Activated CD8-positive, alpha-beta T cell treated with anti-CD3 and anti-CD28 coated beads, Interleukin-2, amount 10 ng/mL, durations not matched to agents 7 days and 5 days (primary cell): Measurements from ENCODE around the gene PDS5B. TPM values are rescaled to one million over a fixed set of nuclear protein-coding genes. Genes with fewer than 3 reads are reported as not detected.

ENCODE experiments used
- ATAC-seq: fragments of 150-1000 bp; cut with Tn5 transposase; one replicate; pipeline ENCODE4 v1.10.0; 2021; ENCODE audit warnings: moderate library complexity
- CTCF ChIA-PET: fragments of 350-600 bp; sonication (Branson Sonifier 250); formaldehyde crosslinking; loops from one replicate; lab custom pipeline; 2021; ENCODE audit warnings: antibody characterized with exemption; lab: Charles Lee
- POLR2A ChIA-PET: fragments of 350-600 bp; sonication (Branson Sonifier 250); formaldehyde crosslinking; loops from one replicate; lab custom pipeline; 2021; ENCODE audit warnings: antibody characterized with exemption; lab: Charles Lee
- DNase-seq: peaks from one replicate; pipeline ENCODE4 v3.0.0-alpha.2; 2020
- H3K27ac Mint-ChIP-seq: one replicate; pipeline ENCODE4 v1.8.0; 2021; ENCODE audit warnings: mild to moderate bottlenecking, mixed read lengths
- H3K27me3 Mint-ChIP-seq: one replicate; pipeline ENCODE4 v1.8.0; 2021; ENCODE audit warnings: low read depth, mixed read lengths
- H3K36me3 Mint-ChIP-seq: one replicate; pipeline ENCODE4 v1.8.0; 2021; ENCODE audit warnings: low read depth, mixed read lengths
- H3K4me1 Mint-ChIP-seq: one replicate; pipeline ENCODE4 v1.8.0; 2021; ENCODE audit warnings: low read depth, mixed read lengths
- H3K4me3 Mint-ChIP-seq: one replicate; pipeline ENCODE4 v1.8.0; 2021; ENCODE audit warnings: mild to moderate bottlenecking, mixed read lengths
- H3K9me3 Mint-ChIP-seq: one replicate; pipeline ENCODE4 v1.8.0; 2022; ENCODE audit warnings: mixed read lengths; ENCODE audit not compliant: insufficient read depth
- total RNA-seq, 2 experiments: library from RNA; stranded (reverse); gene quantifications; one replicate each; pipeline ENCODE4 v1.2.3, GENCODE V29; 2021

Gene PDS5B
- total RNA-seq, 2 experiments from 2014 or later: 62.5 to 72.3 TPM

DNA sequence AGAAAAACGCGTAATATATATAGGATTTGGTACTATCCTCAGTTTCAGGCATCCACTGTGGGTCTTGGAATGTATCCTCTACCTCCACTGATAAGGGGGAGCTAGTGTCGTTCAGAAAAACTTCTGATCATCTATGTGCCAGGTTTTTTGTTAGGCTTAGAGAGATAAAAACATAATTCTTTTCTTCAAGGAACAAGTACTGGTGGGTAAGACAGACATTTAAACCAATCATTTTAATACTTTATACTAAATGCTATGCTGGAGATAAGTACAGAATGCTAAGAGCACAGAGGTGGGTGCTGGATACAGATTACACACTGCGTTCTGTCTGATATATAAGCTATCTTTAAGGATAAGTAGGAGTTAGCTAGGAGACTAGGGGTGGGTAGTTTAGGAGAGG, 166.1 kb downstream of the PDS5B start:
- no peak for ATAC-seq
- DNase-seq: no peak
- Mint-ChIP-seq H3K4me3 (no peak overlapping the region), H3K4me1 (no peaks in the 10 kb centered on the region), H3K27ac (no peak overlapping the region), H3K36me3 (peaks cover 50% of the 10 kb centered on the region), H3K9me3 (peaks cover 1% of the 10 kb centered on the region), H3K27me3 (no peaks in the 10 kb centered on the region)
- ChIA-PET CTCF (no interaction called here), POLR2A (no interaction called here)

DNA sequence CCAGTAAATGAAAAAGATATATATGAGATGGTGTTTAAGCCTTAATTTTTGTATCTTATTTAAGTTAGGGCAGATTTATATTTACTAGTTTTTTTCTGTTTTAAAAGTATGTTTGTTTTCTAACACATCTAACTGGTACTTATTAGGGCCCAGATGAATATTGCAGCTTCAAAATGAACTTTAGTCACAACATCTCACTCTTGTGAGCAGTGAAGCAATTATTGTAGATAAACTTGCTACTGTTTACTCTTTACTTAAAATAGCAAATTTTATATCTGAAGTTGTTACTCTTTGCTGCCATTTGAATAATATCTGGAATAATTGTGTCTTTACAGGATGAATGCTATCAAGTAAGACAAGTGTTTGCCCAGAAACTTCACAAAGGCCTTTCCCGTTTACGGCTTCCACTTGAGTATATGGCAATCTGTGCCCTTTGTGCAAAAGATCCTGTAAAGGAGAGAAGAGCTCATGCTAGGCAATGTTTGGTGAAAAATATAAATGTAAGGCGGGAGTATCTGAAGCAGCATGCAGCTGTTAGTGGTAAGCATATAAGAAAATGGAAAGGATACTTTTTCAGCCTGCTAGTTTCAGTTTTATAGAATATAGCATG, 166.8 kb downstream of the PDS5B start:
- POLR2A ChIA-PET: no interaction called here
- H3K36me3 Mint-ChIP-seq: peaks cover 52% of the 10 kb centered on the region
- ATAC-seq: no peak

DNA sequence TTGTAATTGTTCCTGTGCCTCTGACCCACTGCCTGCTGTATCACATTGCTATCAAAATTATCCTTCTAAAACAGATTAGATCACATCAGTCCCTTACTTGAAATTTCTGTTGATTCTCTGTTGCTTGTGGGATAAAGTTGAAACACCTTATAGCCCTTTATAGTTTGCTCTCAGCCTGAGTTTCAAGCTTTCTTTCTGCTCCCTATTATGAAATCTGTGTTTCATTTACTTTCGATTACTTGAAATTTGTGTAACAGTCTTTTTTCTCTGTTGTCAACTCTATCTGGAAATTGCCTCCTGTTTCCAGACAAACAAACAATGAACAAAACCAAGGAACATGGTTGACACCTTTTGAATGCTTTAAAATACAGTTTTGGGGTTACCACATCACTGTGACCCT, 167.9 kb downstream of the PDS5B start:
- DNase-seq (no peak), ATAC-seq (no peak)
- no peak overlapping the region for H3K4me3 Mint-ChIP-seq
- CTCF ChIA-PET: no interaction called here
- no peak overlapping the region for H3K27ac Mint-ChIP-seq
- peaks cover 53% of the 10 kb centered on the region for H3K36me3 Mint-ChIP-seq
- H3K4me1 Mint-ChIP-seq: no peaks in the 10 kb centered on the region
- no peaks in the 10 kb centered on the region for H3K27me3 Mint-ChIP-seq
- peaks cover 5% of the 10 kb centered on the region for H3K9me3 Mint-ChIP-seq
- POLR2A ChIA-PET: no interaction called here

More for the DNA sequence above, 166.8 kb downstream of the PDS5B start:
- CTCF ChIA-PET: no interaction called here
- Mint-ChIP-seq H3K9me3 (peaks cover 5% of the 10 kb centered on the region), H3K27ac (no peak overlapping the region), H3K4me3 (no peak overlapping the region), H3K27me3 (no peaks in the 10 kb centered on the region), H3K4me1 (no peaks in the 10 kb centered on the region)
- DNase-seq: no peak

DNA sequence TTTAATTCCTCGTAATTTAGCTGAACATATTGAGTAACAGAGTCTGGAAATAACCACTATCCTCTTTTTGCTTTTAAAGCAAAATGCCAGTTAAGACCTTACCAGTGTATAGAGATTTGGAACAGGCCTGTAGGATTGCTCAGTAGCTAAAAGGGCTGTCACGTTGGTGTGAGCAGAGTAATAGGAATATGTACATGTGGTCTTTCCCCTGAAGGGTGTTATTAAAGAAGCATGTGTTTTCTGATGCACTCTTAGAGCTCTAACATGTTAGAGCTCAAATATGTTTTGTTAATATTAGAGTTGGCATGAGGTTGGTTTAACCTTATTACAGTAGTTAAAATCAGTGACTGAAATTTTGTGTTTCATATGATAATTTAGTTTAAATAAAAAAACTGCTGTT, 172.9 kb downstream of the PDS5B start:
- Mint-ChIP-seq H3K36me3 (peaks cover 72% of the 10 kb centered on the region), H3K27me3 (no peaks in the 10 kb centered on the region), H3K4me3 (no peak overlapping the region), H3K27ac (no peak overlapping the region), H3K9me3 (peaks cover 11% of the 10 kb centered on the region), H3K4me1 (no peaks in the 10 kb centered on the region)
- ChIA-PET CTCF (no interaction called here), POLR2A (no interaction called here)
- no peak for DNase-seq
- no peak for ATAC-seq

DNA sequence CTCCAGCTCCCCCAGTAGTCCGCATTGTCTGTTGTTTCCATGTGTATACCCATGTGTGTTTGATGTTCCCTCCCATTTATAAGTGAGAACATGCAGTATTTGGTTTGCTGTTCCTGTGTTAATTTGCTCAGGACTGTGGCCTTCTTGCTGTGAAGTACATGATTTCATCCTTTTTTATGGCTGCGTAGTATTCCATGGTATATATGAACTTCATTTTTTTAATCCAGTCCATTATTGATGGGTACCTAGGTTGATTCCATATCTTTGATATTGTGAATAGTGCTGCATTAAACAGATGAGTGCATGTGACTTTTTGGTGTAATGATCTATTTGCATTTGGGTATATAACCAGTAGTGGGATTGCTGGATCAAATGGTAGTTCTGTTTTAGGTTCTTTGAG, 175.2 kb downstream of the PDS5B start:
- Mint-ChIP-seq H3K27me3 (no peaks in the 10 kb centered on the region), H3K36me3 (peaks cover 63% of the 10 kb centered on the region), H3K9me3 (peaks cover 11% of the 10 kb centered on the region), H3K27ac (no peak overlapping the region), H3K4me3 (no peak overlapping the region), H3K4me1 (peaks cover 1% of the 10 kb centered on the region)
- ChIA-PET CTCF (no interaction called here), POLR2A (no interaction called here)
- DNase-seq (no peak), ATAC-seq (no peak)

DNA sequence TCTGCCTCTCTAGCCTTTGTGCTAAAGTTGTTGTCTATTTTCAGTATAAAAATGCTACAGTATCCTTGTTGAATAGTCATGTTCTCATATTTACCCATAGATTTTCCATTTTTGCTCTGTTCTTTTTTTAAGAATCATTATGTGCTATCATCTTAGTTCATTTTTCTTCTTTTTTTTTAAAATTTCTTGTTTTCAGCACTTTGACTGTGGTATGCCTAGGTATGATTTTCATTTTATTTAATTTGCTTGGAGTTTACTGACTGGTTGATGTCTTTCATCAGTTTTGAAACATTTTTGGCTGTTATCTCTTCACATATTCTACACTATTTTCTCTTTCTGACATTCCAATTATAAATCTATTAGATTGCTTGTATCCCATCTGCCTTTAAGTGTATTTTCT, 192.9 kb downstream of the PDS5B start:
- Mint-ChIP-seq H3K4me3 (no peak overlapping the region), H3K27ac (no peak overlapping the region), H3K36me3 (peaks cover 47% of the 10 kb centered on the region), H3K27me3 (no peaks in the 10 kb centered on the region), H3K9me3 (peaks cover 11% of the 10 kb centered on the region), H3K4me1 (peaks cover 16% of the 10 kb centered on the region)
- ATAC-seq (no peak), DNase-seq (no peak)
- POLR2A ChIA-PET: no interaction called here
- CTCF ChIA-PET: no interaction called here

DNA sequence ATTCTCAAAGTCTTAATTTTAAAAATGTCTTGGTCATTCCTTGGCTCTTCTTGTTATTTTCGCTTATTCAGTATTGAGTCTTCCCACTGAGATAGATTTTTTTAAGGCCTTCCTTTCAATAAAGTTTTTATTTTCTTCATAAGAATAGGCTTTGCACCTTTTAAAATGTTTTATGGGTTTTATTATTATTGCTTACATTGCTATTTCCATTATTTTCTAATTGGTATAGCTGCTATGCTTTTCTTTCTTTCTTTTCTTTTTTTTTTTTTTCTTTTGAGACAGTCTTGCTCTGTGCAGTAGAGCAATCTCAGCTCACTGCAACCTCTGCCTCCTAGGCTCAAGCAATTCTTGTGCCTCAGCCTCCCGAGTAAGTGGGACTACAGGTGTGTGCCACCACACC, 195.7 kb downstream of the PDS5B start:
- DNase-seq: no peak
- no peaks in the 10 kb centered on the region for H3K27me3 Mint-ChIP-seq
- H3K9me3 Mint-ChIP-seq: peaks cover 11% of the 10 kb centered on the region

DNA sequence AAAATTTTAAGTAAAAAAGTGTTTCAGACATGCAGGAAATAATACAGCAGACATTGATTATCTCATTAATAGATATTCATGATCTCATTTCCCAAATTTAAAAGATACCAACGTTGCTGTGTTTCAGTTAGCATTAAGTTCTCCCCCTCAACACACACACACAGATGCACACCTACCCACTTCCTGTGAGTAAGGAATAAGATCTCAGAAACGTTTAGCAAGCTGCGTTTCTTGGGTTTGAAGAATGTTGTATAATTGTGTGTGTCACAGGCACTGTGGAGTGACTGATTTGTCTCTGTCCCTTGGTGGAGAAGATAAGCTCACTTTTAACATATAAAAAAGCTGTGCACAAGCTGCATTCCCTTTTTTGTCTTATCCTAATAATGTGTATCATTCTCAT, 196.8 kb downstream of the PDS5B start:
- Mint-ChIP-seq H3K4me3 (peak overlapping the region; percentile 64), H3K4me1 (peaks cover 25% of the 10 kb centered on the region), H3K27ac (peak overlapping the region; percentile 83), H3K9me3 (peaks cover 11% of the 10 kb centered on the region), H3K27me3 (no peaks in the 10 kb centered on the region), H3K36me3 (peaks cover 53% of the 10 kb centered on the region)
- DNase-seq: peak; percentile 55
- CTCF ChIA-PET: interaction anchor here (1.6 kb wide), 1 partner anchor 10 kb away, joined by 6 read pairs; no protein-coding TSS in a partner anchor
- ATAC-seq: peak; percentile 83
- POLR2A ChIA-PET: interaction anchor here (0.7 to 1.1 kb wide), 3 partner anchors 9 to 46 kb away, joined by 3 to 4 read pairs (median 3); no protein-coding TSS in a partner anchor

More for the DNA sequence above, 195.7 kb downstream of the PDS5B start:
- Mint-ChIP-seq H3K36me3 (peaks cover 45% of the 10 kb centered on the region), H3K27ac (no peak overlapping the region), H3K4me1 (peaks cover 25% of the 10 kb centered on the region), H3K4me3 (no peak overlapping the region)
- CTCF ChIA-PET: no interaction called here
- no peak for ATAC-seq
- POLR2A ChIA-PET: interaction anchor here (1.0 kb wide), 1 partner anchor 45 kb away, joined by 3 read pairs; no protein-coding TSS in a partner anchor

DNA sequence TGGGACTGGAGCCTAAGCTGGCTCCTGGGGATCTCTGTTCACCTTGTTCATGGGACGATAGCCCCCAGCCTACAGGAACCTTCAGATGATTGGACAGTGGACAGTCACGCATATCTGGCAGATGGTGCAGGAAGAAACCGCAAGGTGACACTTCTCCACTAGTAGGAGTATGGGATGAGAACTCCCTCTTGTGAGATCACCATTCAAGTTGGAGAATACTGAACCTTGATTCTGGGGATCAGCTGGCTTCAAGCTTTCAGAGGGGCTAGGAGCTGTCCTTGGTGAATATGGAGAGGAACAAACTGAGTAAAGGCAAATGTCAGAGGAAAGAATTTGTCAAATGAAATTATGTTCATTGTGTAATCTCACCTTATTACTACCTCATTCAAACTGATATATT, 204.5 kb downstream of the PDS5B start:
- H3K27me3 Mint-ChIP-seq: no peaks in the 10 kb centered on the region
- H3K9me3 Mint-ChIP-seq: no peaks in the 10 kb centered on the region
- peaks cover 55% of the 10 kb centered on the region for H3K36me3 Mint-ChIP-seq
- CTCF ChIA-PET: interaction anchor here (0.8 to 1.3 kb wide), 3 partner anchors 14 to 203 kb away, joined by 3 to 8 read pairs (median 3); no protein-coding TSS in a partner anchor
- POLR2A ChIA-PET: no interaction called here
- no peak for DNase-seq
- peak overlapping the region; percentile 90 for H3K27ac Mint-ChIP-seq
- no peak for ATAC-seq
- no peak overlapping the region for H3K4me3 Mint-ChIP-seq
- H3K4me1 Mint-ChIP-seq: peaks cover 55% of the 10 kb centered on the region

DNA sequence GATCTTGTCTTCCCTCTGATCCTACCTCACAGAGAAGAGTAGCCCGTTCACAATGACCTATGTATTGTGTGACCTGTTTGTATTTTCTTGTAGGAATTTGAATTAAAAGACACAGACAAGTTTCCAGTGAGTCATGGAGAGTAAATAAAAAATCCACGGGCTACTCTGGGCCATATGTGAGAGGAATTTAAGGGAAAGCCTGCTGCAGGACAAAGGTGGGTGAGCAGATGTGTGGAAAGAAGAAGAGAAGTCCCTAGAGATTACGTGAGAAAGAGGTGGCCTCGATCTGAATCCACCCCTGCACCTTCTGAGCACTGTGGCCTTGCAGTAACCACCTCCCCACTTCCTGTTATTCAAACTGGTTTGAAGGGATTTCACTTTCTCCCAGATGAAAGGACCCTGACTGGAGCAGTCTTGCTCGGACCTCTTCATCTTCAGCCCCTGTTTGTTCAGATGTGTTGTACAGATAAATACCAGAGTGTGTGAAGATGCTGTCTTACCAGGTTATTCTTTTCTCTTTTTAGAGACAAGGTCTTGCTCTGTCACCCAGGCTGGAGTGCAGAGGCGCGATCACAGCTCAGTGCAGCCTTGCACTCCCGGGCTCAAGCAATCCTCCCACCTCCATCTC, 205.4 kb downstream of the PDS5B start:
- POLR2A ChIA-PET: interaction anchor here (0.8 kb wide), 1 partner anchor 9 kb away, joined by 4 read pairs; no protein-coding TSS in a partner anchor
- peak overlapping the region; percentile 50 for H3K4me3 Mint-ChIP-seq
- CTCF ChIA-PET: no interaction called here
- ATAC-seq: peak; percentile 93
- H3K36me3 Mint-ChIP-seq: peaks cover 49% of the 10 kb centered on the region
- H3K27me3 Mint-ChIP-seq: no peaks in the 10 kb centered on the region
- no peaks in the 10 kb centered on the region for H3K9me3 Mint-ChIP-seq
- peak; percentile 83 for DNase-seq
- H3K27ac Mint-ChIP-seq: peak overlapping the region; percentile 90
- H3K4me1 Mint-ChIP-seq: peaks cover 56% of the 10 kb centered on the region

DNA sequence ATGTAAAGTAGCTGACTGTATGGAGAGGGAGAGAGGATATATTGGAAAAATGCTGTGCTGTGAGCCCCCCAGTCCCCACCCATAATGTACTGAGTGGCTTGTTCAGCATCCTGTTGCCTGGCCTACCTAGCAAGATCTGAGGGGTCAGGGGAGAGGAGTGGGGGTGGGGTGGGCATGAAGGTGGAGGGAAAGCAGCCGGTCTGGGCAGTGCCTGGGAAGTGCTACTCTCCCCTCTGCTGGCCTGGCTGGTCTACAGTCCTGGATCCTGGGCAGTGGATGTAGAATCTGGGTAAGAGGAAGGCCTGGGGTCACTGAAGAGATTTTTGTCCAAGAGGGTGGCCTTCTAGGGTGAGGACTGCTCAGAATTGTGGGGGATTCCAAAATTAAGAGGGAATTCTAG, 210.5 kb downstream of the PDS5B start:
- DNase-seq: no peak
- ATAC-seq: no peak
- H3K9me3 Mint-ChIP-seq: peaks cover 4% of the 10 kb centered on the region
- ChIA-PET POLR2A (no interaction called here), CTCF (no interaction called here)
- peaks cover 35% of the 10 kb centered on the region for H3K4me1 Mint-ChIP-seq
- H3K36me3 Mint-ChIP-seq: peaks cover 35% of the 10 kb centered on the region
- no peak overlapping the region for H3K4me3 Mint-ChIP-seq
- peaks cover 3% of the 10 kb centered on the region for H3K27me3 Mint-ChIP-seq
- peak overlapping the region; percentile 9 for H3K27ac Mint-ChIP-seq

DNA sequence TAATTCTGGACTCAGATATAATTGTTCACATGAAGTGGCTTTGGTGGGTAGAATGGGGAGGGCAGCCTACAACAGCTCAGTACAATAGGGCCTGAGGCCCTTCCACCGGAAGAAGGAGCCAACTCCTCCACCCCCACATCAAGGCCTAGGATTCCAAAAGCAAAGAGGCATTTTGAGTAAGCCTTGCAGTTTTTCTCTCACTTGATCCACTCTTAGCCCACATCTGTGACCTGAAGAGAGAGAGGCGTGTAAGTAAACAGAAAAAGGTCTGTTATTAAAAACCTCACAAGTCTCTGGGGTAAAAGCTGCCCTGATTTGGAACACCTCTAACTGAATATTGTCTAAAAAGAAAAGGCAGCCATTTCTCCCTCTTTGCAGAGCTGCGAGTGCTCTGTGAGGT, 215.9 kb downstream of the PDS5B start:
- no peak overlapping the region for H3K27ac Mint-ChIP-seq
- peaks cover 13% of the 10 kb centered on the region for H3K36me3 Mint-ChIP-seq
- CTCF ChIA-PET: no interaction called here
- H3K4me3 Mint-ChIP-seq: no peak overlapping the region
- H3K27me3 Mint-ChIP-seq: peaks cover 3% of the 10 kb centered on the region
- peaks cover 4% of the 10 kb centered on the region for H3K4me1 Mint-ChIP-seq
- H3K9me3 Mint-ChIP-seq: peaks cover 4% of the 10 kb centered on the region
- POLR2A ChIA-PET: no interaction called here
- DNase-seq: no peak
- no peak for ATAC-seq
